H1 (cell line): ENCODE measurements around the gene ZBTB20. TPM values are rescaled to one million over a fixed set of nuclear protein-coding genes. Genes with fewer than 3 reads are reported as not detected.

Source experiments
- CTCF ChIA-PET: fragments of 300-600 bp; sonication (Branson Sonifier 250); formaldehyde crosslinking; loops from one replicate; lab custom pipeline; 2021; ENCODE audit not compliant: partially characterized antibody; lab: Charles Lee
- POLR2A ChIA-PET: fragments of 300-600 bp; sonication (Branson Sonifier 250); formaldehyde crosslinking; loops from one replicate; lab custom pipeline; 2021; ENCODE audit warnings: inconsistent platforms; ENCODE audit not compliant: partially characterized antibody; lab: Charles Lee
- DNase-seq, 2 experiments: peaks; one replicate each; pipeline versions ENCODE4 v3.0.0 to v3.0.0-alpha.2; 2010 to 2022; ENCODE audit warnings: low spot score in 2 of 2, low read depth in 1 of 2, mixed read lengths in 1 of 2
- FAIRE-seq: peaks from 2 replicates; lab custom pipeline; 2011; peaks lifted over from hg19 to GRCh38; lab: Jason Lieb, UNC
- H2AFZ ChIP-seq: 2 replicates; pipeline ENCODE4 v1.8.1; 2012; ENCODE audit warnings: low read length, inconsistent platforms
- H2AK5ac ChIP-seq: 2 replicates; pipeline ENCODE4 v1.6.1; 2013; ENCODE audit warnings: low read depth, low read length
- H2BK120ac ChIP-seq: replicated peaks from 2 replicates; pipeline ENCODE3; 2013; ENCODE audit warnings: low read depth, low read length, inconsistent platforms
- H2BK12ac ChIP-seq: 2 replicates; pipeline ENCODE4 v1.6.1; 2013; ENCODE audit warnings: low read depth, low read length
- H2BK15ac ChIP-seq: 2 replicates; pipeline ENCODE4 v1.6.1; 2013; ENCODE audit warnings: low read length
- H2BK20ac ChIP-seq: 2 replicates; pipeline ENCODE4 v1.6.1; 2013; ENCODE audit warnings: low read length
- H2BK5ac ChIP-seq: 2 replicates; pipeline ENCODE4 v1.6.1; 2013; ENCODE audit warnings: low read depth, low read length
- H3K14ac ChIP-seq: 2 replicates; pipeline ENCODE4 v1.6.1; 2013; ENCODE audit warnings: inconsistent platforms; ENCODE audit not compliant: insufficient read length
- H3K18ac ChIP-seq: 2 replicates; pipeline ENCODE4 v1.6.1; 2013; ENCODE audit warnings: low read length; ENCODE audit errors: extremely low read depth
- H3K23ac ChIP-seq: 2 replicates; pipeline ENCODE4 v1.6.1; 2013; ENCODE audit warnings: inconsistent platforms; ENCODE audit not compliant: insufficient read length
- H3K23me2 ChIP-seq: 2 replicates; pipeline ENCODE4 v1.6.1; 2013; ENCODE audit warnings: low read depth, low read length
- H3K27ac ChIP-seq: 2 replicates; pipeline ENCODE4 v1.6.1; 2011; ENCODE audit warnings: low read depth, low read length, inconsistent platforms
- H3K27me3 ChIP-seq, 4 experiments: replicated peaks in 1 of 4; 1 replicate in 1 of 4; 2 replicates in 3 of 4; pipeline versions ENCODE4 v1.6.1 to v1.8.1; 2011 to 2013; ENCODE audit warnings: low read length in 3 of 4, mild to moderate bottlenecking in 3 of 4, inconsistent platforms in 2 of 4, mixed read lengths in 2 of 4, moderate library complexity in 1 of 4; ENCODE audit not compliant: control insufficient read depth in 3 of 4, insufficient read depth in 3 of 4; ENCODE audit errors: extremely low read depth in 1 of 4
- H3K36me3 ChIP-seq, 4 experiments: 2 replicates each; pipeline versions ENCODE4 v1.6.1 to v1.8.1; 2011 to 2013; ENCODE audit warnings: mild to moderate bottlenecking in 4 of 4, low read length in 3 of 4, moderate library complexity in 2 of 4, control low read depth in 1 of 4, inconsistent platforms in 1 of 4; ENCODE audit not compliant: insufficient read depth in 4 of 4, control insufficient read depth in 2 of 4
- H3K4ac ChIP-seq: replicated peaks from 2 replicates; pipeline ENCODE3; 2013; ENCODE audit warnings: low read length, low read depth, mixed read lengths, inconsistent platforms; ENCODE audit not compliant: insufficient read length
- H3K4me1 ChIP-seq, 4 experiments: replicated peaks in 1 of 4; 1 replicate in 1 of 4; 2 replicates in 3 of 4; pipeline versions ENCODE4 v1.6.1 to v1.8.1; 2011 to 2013; ENCODE audit warnings: low read length in 3 of 4, inconsistent platforms in 2 of 4, mixed read lengths in 1 of 4; ENCODE audit not compliant: insufficient read depth in 4 of 4, control insufficient read depth in 3 of 4
- H3K4me2 ChIP-seq, 2 experiments: 2 replicates each; pipeline versions ENCODE4 v1.6.1 to v1.8.1; 2011 to 2013; ENCODE audit warnings: low read depth in 2 of 2, low read length in 2 of 2, control low read depth in 1 of 2, inconsistent platforms in 1 of 2, mild to moderate bottlenecking in 1 of 2; ENCODE audit not compliant: insufficient read depth in 1 of 2
- H3K4me3 ChIP-seq, 4 experiments: fragments of 200-600, 300-600 bp in 1 of 4; sonication (generic), shearing (Covaris generic), sonication (Bioruptor Twin) in 1 of 4; 2 replicates each; pipeline versions ENCODE4 v1.5.1 to v1.8.1; 2011 to 2016; ENCODE audit warnings: low read length in 4 of 4, low read depth in 3 of 4, control low read depth in 2 of 4, inconsistent platforms in 2 of 4, mild to moderate bottlenecking in 2 of 4, mixed read lengths in 1 of 4, moderate library complexity in 1 of 4; ENCODE audit not compliant: insufficient read depth in 2 of 4; ENCODE audit errors: extremely low read depth in 1 of 4
- H3K56ac ChIP-seq: replicated peaks from 2 replicates; pipeline ENCODE3; 2013; ENCODE audit warnings: low read depth, mild to moderate bottlenecking, mixed read lengths, low read length, inconsistent platforms; ENCODE audit not compliant: insufficient read length
- H3K79me1 ChIP-seq: 2 replicates; pipeline ENCODE4 v1.6.1; 2013; ENCODE audit warnings: low read depth, low read length, control low read depth
- H3K79me2 ChIP-seq, 2 experiments: 2 replicates each; pipeline versions ENCODE4 v1.6.1 to v1.8.1; 2012 to 2013; ENCODE audit warnings: low read length in 2 of 2, mild to moderate bottlenecking in 2 of 2, inconsistent platforms in 1 of 2; ENCODE audit not compliant: insufficient read depth in 2 of 2, control insufficient read depth in 1 of 2
- H3K9ac ChIP-seq, 4 experiments: replicated peaks in 1 of 4; 1 replicate in 1 of 4; 2 replicates in 3 of 4; pipeline versions ENCODE4 v1.6.1 to v1.8.1; 2011 to 2013; ENCODE audit warnings: low read depth in 3 of 4, low read length in 3 of 4, control low read depth in 2 of 4, mild to moderate bottlenecking in 2 of 4, moderate library complexity in 2 of 4, inconsistent platforms in 1 of 4; ENCODE audit errors: extremely low read depth in 1 of 4
- H3K9me3 ChIP-seq, 2 experiments: 2 replicates each; pipeline versions ENCODE4 v1.6.1 to v1.8.1; 2012 to 2013; ENCODE audit warnings: mild to moderate bottlenecking in 2 of 2, moderate library complexity in 2 of 2, control low read depth in 1 of 2, inconsistent platforms in 1 of 2, low read depth in 1 of 2, low read length in 1 of 2, mixed read lengths in 1 of 2; ENCODE audit not compliant: insufficient read depth in 2 of 2
- H4K20me1 ChIP-seq, 2 experiments: replicated peaks in 1 of 2; 2 replicates each; pipeline versions ENCODE3 to v1.8.1; 2011 to 2013; ENCODE audit warnings: inconsistent platforms in 2 of 2, low read length in 2 of 2, mild to moderate bottlenecking in 1 of 2; ENCODE audit not compliant: insufficient read depth in 2 of 2, control insufficient read depth in 1 of 2
- H4K5ac ChIP-seq: 2 replicates; pipeline ENCODE4 v1.6.1; 2013; ENCODE audit warnings: low read length, low read depth, mixed read lengths, inconsistent platforms; ENCODE audit not compliant: insufficient read length
- H4K8ac ChIP-seq: 2 replicates; pipeline ENCODE4 v1.8.0; 2013; ENCODE audit warnings: mild to moderate bottlenecking, moderate library complexity, low read length, inconsistent platforms; ENCODE audit not compliant: insufficient read depth; ENCODE audit errors: extremely low read depth
- H4K91ac ChIP-seq: replicated peaks from 2 replicates; pipeline ENCODE3; 2013; ENCODE audit warnings: low read length, mixed read lengths, inconsistent platforms; ENCODE audit not compliant: insufficient read length
- BRCA1 ChIP-seq: IDR thresholded peaks from 2 replicates; pipeline ENCODE4 v1.6.1; 2012; ENCODE audit warnings: low read depth, low read length, improper control_type of control experiment
- CREB1 ChIP-seq: IDR thresholded peaks from 2 replicates; pipeline ENCODE4 v1.6.1; 2012; ENCODE audit warnings: inconsistent platforms
- CTCF ChIP-seq, 3 experiments: IDR thresholded peaks; 1 replicate in 2 of 3; 2 replicates in 1 of 3; pipeline versions ENCODE4 v1.5.1 to v1.6.1; 2011; ENCODE audit warnings: low read length in 3 of 3, mild to moderate bottlenecking in 3 of 3, inconsistent platforms in 2 of 3, low read depth in 1 of 3, moderate library complexity in 1 of 3; ENCODE audit not compliant: insufficient read depth in 1 of 3; ENCODE audit errors: control extremely low read depth in 1 of 3
- EZH2 ChIP-seq: fragments of 200-600 bp; sonication (generic); IDR thresholded peaks from 2 replicates; pipeline ENCODE4 v1.7.1; 2012; ENCODE audit warnings: low read depth, mild to moderate bottlenecking, moderate library complexity, low read length, inconsistent platforms; ENCODE audit not compliant: severe bottlenecking
- HDAC6 ChIP-seq: IDR thresholded peaks from one replicate; pipeline ENCODE4 v1.7.1; 2012; ENCODE audit warnings: low read depth, mild to moderate bottlenecking, inconsistent platforms, low read length, moderate library complexity
- POLR2AphosphoS5 ChIP-seq: IDR thresholded peaks from 2 replicates; pipeline ENCODE4 v1.6.1; 2011; ENCODE audit warnings: low read depth, low read length
- RBBP5 ChIP-seq: IDR thresholded peaks from 2 replicates; pipeline ENCODE4 v1.7.1; 2012; ENCODE audit warnings: low read depth, mild to moderate bottlenecking, inconsistent platforms, low read length, moderate library complexity, borderline replicate concordance
- RFX5 ChIP-seq: IDR thresholded peaks from 2 replicates; pipeline ENCODE4 v1.6.1; 2011; ENCODE audit warnings: low read depth, low read length, improper control_type of control experiment, borderline replicate concordance
- SP2 ChIP-seq: IDR thresholded peaks from 2 replicates; pipeline ENCODE4 v1.6.1; 2012; ENCODE audit warnings: mild to moderate bottlenecking, low read length, inconsistent platforms
- WGBS, 2 experiments: shearing (Covaris generic) in 1 of 2; methylation state at CpG; one replicate each; pipeline versions ENCODE4 v1.1.6 to v1.1.7; 2013 to 2015; ENCODE audit warnings: low lambda C conversion rate in 2 of 2, mixed read lengths in 2 of 2, inconsistent platforms in 1 of 2, low coverage in 1 of 2, missing lambda C conversion rate in 1 of 2; ENCODE audit not compliant: insufficient replicate concordance in 2 of 2, insufficient coverage in 1 of 2, insufficient read length in 1 of 2; ENCODE audit errors: extremely low coverage in 1 of 2, missing lambda C conversion rate in 1 of 2; 5-methylcytosine and 5-hydroxymethylcytosine counted together
- polyA plus RNA-seq, 7 experiments: library from polyadenylated mRNA; depleted of rRNA in 3 of 7; stranded (reverse) in 5 of 7; unstranded in 2 of 7; fragments of >200 nt in 5 of 7; fragments of 200-250 nt in 2 of 7; gene quantifications; 1 replicate in 5 of 7; 2 replicates in 1 of 7; 4 replicates in 1 of 7; pipeline versions ENCODE4 v1.2.1 to v1.2.3, GENCODE V29; 2011 to 2013; ENCODE audit warnings: missing spikeins in 2 of 7, mixed read lengths in 2 of 7
- total RNA-seq: library from RNA; stranded (reverse); fragmentation: NEBNext Ultra II Directional; extraction: Animal tissue kit (Norgen Biotek cat#: 25700); gene quantifications from 2 replicates; pipeline ENCODE4 v1.2.1, GENCODE V29; 2021

The ZBTB20 gene
- total and polyA plus RNA-seq, 2 of the 8 experiments (the other 6 are each of a cell fraction or from before 2014, with no cell fraction given), result 0.35 to 1.3 TPM

- Histone ChIP-seq H4K5ac (no peak overlapping the region), H3K23me2 (no peaks in the 10 kb centered on the region), H4K20me1 (no peaks in the 10 kb centered on the region), H3K4ac (no peak overlapping the region), H3K27ac (no peak overlapping the region), H2BK15ac (no peak overlapping the region), H3K23ac (no peak overlapping the region), H3K4me1 (peaks cover 3 to 5% (median 4%) of the 10 kb centered on the region in 4 experiments; a peak in 6 of 7 replicates), H3K27me3 (no peaks in the 10 kb centered on the region), H3K9ac (no peak overlapping the region), H2AFZ (no peak overlapping the region), H3K14ac (no peak overlapping the region), H2BK12ac (no peak overlapping the region), H3K79me1 (no peaks in the 10 kb centered on the region), H2BK120ac (no peak overlapping the region), H3K9me3 (no peaks in the 10 kb centered on the region), H3K79me2 (no peaks in the 10 kb centered on the region), H2BK20ac (no peak overlapping the region), H2AK5ac (no peak overlapping the region), H3K36me3 (no peaks in the 10 kb centered on the region), H2BK5ac (no peak overlapping the region), H4K8ac (no peak overlapping the region), H3K18ac (no peak overlapping the region), H3K56ac (no peak overlapping the region), H4K91ac (no peak overlapping the region), H3K4me2 (no peak overlapping the region), H3K4me3 (no peak overlapping the region)
- POLR2A ChIA-PET, result interaction anchor here (1.2 kb wide), 1 partner anchor 13 kb away, joined by 4 read pairs; no protein-coding TSS in a partner anchor
- CTCF ChIA-PET, result interaction anchor here (0.6 to 1.2 kb wide), 3 partner anchors 15 to 65 kb away, joined by 3 to 4 read pairs (median 4); no protein-coding TSS in a partner anchor
- FAIRE-seq (no peak), DNase-seq (no peak)
- WGBS, 2 experiments, result 89% methylated on average over 1 of the region's 1 CpG; no CpG with 5 or more reads in 1 of the 2 experiments
- TF ChIP-seq CREB1 (no peak), RBBP5 (no peak), EZH2 (no peak), RFX5 (no peak), SP2 (no peak), CTCF (IDR thresholded peaks at IDR 0.05; ENCODE audit: control extremely low read depth in 1 of 3, insufficient read depth in 1 of 3, low read depth in 1 of 3, low read length in 3 of 3) (no peak), BRCA1 (no peak), POLR2AphosphoS5 (no peak), HDAC6 (no peak)
Observed at GRCh38 chr3:114320246-114320645, 826.8 kb downstream of the ZBTB20 start.
